CD4-positive, alpha-beta T cell treated with Interleukin-6 at 100 ng/mL for 8 hours (primary cell): ENCODE measurements around the gene SPATS2.
"Not testable (repeated sequence)": the region's sequence is repeated elsewhere in the genome, so short reads cannot be mapped to it uniquely, and the experiment has no call there.

Experiments
- DNase-seq: peaks from one replicate; pipeline ENCODE4 v3.0.0-alpha.2; 2020; ENCODE audit warnings: mixed read lengths, low spot score

Gene SPATS2

DNA sequence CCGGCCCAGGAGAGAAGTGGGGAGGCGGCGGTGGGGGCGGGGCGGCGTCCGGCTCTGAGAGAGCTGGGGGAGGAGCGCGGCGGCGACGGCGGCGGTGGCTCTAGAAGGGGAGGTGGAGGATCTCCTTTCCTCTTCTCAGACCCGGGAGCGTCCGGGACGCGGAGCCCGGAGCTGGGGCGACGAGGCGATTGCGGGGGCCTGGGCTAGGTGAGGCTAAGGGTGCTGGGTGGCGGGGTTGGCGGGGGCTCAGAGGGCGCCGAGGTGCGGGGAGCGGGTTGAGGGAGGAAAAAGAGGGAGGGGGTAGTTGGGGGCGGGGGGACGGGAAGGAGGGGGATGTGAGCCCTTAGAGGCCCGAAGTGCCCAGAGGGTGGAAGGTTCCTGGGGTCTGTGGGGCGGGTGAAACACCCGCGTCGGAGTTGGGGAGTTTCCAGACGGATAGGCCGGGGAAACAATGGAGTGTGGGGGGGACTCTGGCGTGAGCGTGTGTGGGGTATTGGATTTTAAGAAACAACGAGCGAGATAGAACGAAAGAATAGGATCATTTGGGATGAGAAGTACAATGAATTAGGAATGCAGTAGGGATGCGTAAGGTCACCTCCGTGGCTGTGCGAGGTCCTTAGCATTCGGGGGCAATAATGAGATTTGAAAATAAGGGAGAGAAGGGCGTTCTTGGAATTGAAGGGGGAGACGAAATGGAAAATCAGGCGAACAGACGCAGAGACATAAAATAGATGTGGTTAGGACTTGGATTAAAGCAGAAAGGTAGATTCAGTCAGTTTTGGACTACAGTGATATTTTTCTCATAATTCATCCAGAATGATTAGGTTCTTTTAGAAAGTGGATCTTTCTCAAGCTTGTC, at the start of gene SPATS2:
SPATS2 (plus strand) TSS at position 82 of the 859 bp plus-strand sequence. CDS start 93,551 bp downstream, outside the sequence.
- peak; percentile 3 for DNase-seq

DNA sequence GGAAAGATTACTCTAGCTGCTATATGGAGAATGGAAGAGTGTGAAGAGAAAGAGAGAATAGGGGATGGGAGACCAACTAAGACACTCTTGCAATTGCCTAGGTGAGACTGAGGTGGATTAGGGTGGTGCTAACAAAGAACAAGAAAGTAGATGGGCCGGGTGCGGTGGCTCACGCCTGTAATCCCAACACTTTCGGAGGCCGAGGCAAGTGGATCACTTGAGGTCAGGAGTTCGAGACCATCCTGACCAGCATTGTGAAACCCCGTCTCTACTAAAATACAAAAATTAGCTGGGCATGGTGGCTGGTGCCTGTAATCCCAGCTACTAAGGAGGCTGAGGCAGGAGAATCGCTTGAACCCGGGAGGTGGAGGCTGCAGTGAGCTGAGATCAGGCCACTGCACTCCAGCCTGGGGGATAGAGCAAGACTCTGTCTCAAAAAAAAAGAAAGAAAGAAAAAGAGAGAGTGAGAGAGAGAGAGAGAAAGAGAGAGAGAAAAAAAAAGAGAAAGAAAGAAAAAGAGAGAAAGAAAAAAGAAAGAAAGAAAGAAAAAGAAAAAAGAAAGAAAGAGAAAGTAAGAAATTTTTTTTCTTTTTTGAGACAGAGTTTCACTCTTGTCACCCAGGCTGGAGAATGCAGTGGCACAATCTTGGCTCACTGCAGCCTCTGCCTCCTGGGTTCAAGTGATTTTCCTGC, 46.7 kb upstream of the SPATS2 start:
- DNase-seq: not testable (repeated sequence)

DNA sequence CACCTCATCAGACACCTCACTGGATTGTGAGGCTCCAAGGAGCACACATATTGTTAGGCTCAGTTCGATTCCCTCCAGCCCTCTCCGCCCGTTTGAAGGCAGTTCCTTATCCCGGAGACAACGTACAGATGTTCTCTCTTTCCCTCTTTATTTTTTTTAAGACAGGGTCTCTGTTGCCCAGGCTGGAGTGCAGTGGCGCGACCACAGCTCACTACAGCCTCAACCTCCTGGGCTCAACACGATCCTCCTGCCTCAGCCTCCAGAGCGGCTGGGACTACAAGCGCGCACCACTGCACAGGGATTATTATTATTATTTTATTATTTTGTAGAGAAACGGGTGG, 44.9 kb upstream of the SPATS2 start:
- DNase-seq: no peak

GRCh38 chr12:49322708-49323523, 44.3 kb upstream of the SPATS2 start, which contains the start of gene TROAP:
Gene TROAP, plus strand, starts transcription at chr12:49323255. Its CDS starts 354 bp downstream, at chr12:49323609.
- DNase-seq: peak; percentile 97

GRCh38 chr12:49323524-49324097, 43.7 kb upstream of the SPATS2 start:
- no peak for DNase-seq

GRCh38 chr12:49325606-49326005, 41.7 kb upstream of the SPATS2 start:
- no peak for DNase-seq

- DNase-seq: no peak
Measured at GRCh38 chr12:49327368-49327767, 39.9 kb upstream of the SPATS2 start.

- no peak for DNase-seq
Measured at GRCh38 chr12:49327887-49328286, 39.4 kb upstream of the SPATS2 start.

- DNase-seq: no peak
Measured at GRCh38 chr12:49328816-49329215, 38.4 kb upstream of the SPATS2 start.

- DNase-seq: no peak
Measured at GRCh38 chr12:49330032-49330619, 37.1 kb upstream of the SPATS2 start.

GRCh38 chr12:49330631-49331379, 36.5 kb upstream of the SPATS2 start:
- DNase-seq: no peak

DNA sequence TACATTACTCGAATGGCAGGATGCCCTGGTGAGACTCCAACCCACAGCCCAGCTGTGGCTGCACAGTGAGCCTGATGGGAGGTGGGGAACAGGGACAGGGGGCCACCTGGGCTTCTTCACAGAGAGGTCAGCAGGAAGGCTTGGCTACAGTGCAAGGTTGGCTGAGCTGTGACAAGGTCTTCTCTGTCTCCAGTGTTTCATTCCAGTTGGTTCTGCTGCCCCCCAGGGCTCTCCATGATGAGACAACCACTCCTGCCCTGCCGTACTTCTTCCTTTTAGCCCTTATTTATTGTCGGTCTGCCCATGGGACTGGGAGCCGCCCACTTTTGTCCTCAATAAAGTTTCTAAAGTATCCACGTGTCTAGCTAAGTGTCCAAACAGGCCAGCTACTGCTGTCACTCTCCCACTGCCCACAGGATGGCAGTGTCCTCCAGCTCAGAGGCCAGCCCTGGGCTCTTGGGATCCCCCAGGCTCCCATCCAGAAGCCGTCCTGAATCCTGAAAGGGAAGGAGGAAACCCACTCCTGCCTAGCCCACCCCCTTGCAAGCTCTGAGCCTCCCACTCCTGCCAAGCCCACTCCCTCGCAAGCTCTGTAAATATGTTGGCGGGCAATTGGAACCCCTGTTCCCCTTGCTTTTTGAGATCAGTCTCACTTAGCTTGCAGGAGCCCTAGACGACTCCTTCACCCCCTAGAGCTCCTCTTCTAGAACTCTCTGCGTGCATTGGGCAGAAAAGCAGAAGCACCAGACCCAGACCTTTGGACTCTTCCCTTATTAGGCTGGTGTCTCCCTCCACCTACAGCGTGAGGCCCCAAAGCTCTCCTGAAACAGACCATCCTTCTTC, 35.7 kb upstream of the SPATS2 start:
- no peak for DNase-seq

DNA sequence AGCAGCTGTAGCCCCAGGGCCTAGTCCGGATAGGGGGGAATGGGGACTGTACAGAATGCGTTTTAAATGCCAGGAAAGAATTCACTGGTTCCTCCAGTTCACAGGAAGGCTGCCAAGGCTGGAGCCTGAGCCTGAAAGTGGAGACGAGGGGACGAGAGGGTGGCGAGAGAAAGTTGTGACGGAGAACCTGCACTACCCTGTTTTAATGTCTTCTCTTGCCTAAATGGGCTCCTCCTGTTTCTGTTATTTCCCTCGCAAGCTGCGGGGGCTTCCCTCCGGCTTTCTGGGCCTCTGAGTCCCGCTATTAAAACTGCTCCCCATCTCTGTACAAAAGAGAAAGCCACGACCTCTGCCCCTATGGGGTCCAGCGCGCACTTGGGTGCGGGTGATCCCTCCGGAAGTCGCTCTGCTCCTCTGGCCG, 34.8 kb upstream of the SPATS2 start:
- no peak for DNase-seq

DNA sequence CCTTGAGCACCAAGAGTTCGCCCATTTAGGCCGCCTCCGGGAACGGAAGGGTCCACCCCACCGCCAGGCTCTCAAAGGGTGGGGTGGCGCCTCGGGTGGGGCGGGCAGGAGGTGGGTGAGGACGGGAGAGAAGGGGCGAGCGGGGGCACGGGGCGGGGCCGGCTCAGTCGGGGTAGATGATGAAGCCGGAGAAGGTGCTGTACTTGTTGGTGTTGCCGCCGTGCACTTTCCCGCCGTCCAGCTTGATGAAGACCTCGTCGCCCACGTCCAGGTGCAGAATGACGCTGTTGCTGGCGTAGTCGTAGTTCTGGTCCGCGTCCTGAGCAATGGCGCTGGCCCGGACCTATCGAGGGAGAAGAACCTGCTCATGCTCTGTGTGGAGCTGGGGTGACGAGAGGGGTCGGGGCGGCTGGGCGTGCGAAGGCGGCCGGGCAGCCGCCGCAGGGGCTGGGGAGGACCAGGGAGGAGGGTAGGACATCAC, 34.3 kb upstream of the SPATS2 start:
- DNase-seq: no peak

DNA sequence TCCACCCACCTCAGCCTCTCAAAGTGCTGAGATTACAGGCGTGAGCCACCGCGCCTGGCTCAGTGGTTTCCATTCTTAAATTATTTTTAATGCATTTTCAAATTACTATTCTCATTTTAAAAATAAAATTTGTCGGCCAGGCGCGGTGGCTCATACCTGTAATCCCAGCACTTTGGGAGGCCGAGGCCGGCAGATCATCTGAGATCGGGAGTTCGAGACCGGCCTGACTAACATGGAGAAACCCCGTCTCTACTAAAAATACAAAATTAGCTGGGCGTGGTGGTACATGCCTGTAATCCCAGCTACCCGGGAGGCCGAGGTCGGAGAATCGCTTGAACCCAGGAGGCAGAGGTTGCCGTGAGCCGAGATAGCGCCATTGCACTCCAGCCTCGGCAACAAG, 33.5 kb upstream of the SPATS2 start:
- not testable (repeated sequence) for DNase-seq

- no peak for DNase-seq
Measured at GRCh38 chr12:49334226-49334625, 33.0 kb upstream of the SPATS2 start.

GRCh38 chr12:49334681-49335080, 32.6 kb upstream of the SPATS2 start:
- no peak for DNase-seq

DNA sequence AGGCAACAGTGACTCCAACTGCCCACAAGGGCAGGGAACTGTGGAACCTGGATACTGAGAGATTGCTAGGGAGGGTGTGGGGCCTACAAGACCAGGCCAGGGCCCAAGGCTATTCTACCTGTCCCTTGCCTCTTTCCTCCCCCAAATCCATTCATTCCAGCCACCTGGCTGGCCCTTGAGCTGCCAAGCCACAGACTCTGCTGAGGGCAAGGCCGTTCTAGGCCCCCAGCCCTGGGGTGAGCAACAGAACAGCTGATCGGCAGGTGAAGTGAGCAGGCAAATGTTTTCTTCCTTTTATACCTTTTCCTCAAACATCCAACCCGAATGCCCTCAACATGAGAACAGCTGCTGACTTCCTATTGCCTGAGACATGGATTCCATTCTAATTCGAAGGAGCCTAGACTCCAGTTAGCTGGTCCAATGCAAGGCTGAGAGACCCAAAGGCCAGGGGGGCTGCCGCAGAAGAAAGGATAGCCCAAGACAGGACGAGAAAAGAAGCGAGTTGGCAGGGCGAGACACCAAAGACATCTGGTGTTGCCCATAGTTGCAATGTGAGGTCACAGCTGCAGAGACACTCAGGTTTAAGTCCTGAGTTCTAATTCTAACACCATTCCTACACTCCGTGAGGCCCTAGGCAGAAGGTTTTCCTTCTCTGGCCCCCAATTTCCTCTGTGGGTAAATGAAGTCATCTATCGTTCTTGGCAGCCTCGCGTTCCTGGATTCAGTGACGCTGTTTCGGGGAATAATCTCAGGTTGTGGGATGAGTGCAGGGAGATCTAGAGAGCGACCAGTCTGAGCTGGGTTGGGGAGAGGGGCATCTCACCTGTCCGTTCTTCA, 31.9 kb upstream of the SPATS2 start:
- no peak for DNase-seq
